Activated CD8-positive, alpha-beta memory T cell treated with anti-CD3 and anti-CD28 coated beads for 24 hours (primary cell): ENCODE measurements around the gene RPUSD3.
A peak's percentile ranks its signal among the peaks of the same experiment; 100 is the strongest.

Experiments
- DNase-seq: peaks from one replicate; pipeline ENCODE4 v3.0.0-alpha.2; 2020

RPUSD3 gene

GRCh38 chr3:9831253-9831652 lies 12.6 kb downstream of the RPUSD3 start:
- DNase-seq: no peak

- DNase-seq: no peak
Observed at GRCh38 chr3:9828801-9829755, 14.7 kb downstream of the RPUSD3 start.

GRCh38 chr3:9826815-9827573 lies 16.8 kb downstream of the RPUSD3 start:
- DNase-seq: no peak

GRCh38 chr3:9825451-9826040 lies 18.3 kb downstream of the RPUSD3 start:
- DNase-seq: no peak

GRCh38 chr3:9820946-9821345 lies 22.9 kb downstream of the RPUSD3 start:
- no peak for DNase-seq

- DNase-seq: no peak
Observed at GRCh38 chr3:9820543-9820942, 23.3 kb downstream of the RPUSD3 start.

- DNase-seq: no peak
Observed at GRCh38 chr3:9818666-9819335, 25.0 kb downstream of the RPUSD3 start.

- DNase-seq: no peak
Observed at GRCh38 chr3:9817436-9817835, 26.4 kb downstream of the RPUSD3 start.

- no peak for DNase-seq
Observed at GRCh38 chr3:9815986-9816385, 27.8 kb downstream of the RPUSD3 start.

GRCh38 chr3:9812870-9813483 lies 30.8 kb downstream of the RPUSD3 start:
- DNase-seq: no peak

- no peak for DNase-seq
Observed at GRCh38 chr3:9810846-9811245, 33.0 kb downstream of the RPUSD3 start.

GRCh38 chr3:9810433-9810770 lies 33.4 kb downstream of the RPUSD3 start:
- no peak for DNase-seq

- peak; percentile 82 for DNase-seq
Observed at GRCh38 chr3:9809615-9810432, 34.0 kb downstream of the RPUSD3 start, which contains the start of gene TTLL3. Gene TTLL3, plus strand, starts transcription at chr3:9810262. Its CDS starts 400 bp downstream, at chr3:9810662.

GRCh38 chr3:9809239-9809614 lies 34.6 kb downstream of the RPUSD3 start:
- peak; percentile 66 for DNase-seq

GRCh38 chr3:9808345-9809037 lies 35.3 kb downstream of the RPUSD3 start:
- DNase-seq: peak; percentile 72

GRCh38 chr3:9807981-9808344 lies 35.8 kb downstream of the RPUSD3 start:
- DNase-seq: no peak

GRCh38 chr3:9806688-9807589 lies 36.9 kb downstream of the RPUSD3 start:
- DNase-seq: no peak

- no peak for DNase-seq
Observed at GRCh38 chr3:9806137-9806536, 37.7 kb downstream of the RPUSD3 start.

- no peak for DNase-seq
Observed at GRCh38 chr3:9804996-9805395, 38.8 kb downstream of the RPUSD3 start.

GRCh38 chr3:9803494-9803893 lies 40.3 kb downstream of the RPUSD3 start:
- no peak for DNase-seq
